Hair follicle dermal papilla cell (primary cell): ENCODE data around the gene PFN3. TPM values are rescaled to one million over a fixed set of nuclear protein-coding genes. Genes with fewer than 3 reads are reported as not detected.

Experiments
- total RNA-seq: library from RNA; depleted of rRNA; stranded (reverse); fragments of >200 nt; gene quantifications from 2 replicates; pipeline ENCODE4 v1.2.3, GENCODE V29; 2012

The PFN3 gene
- not detected in 2 replicates for total RNA-seq

GRCh38 chr5:177399997-177400868 lies at the start of gene PFN3:
Gene PFN3 (minus strand): TSS chr5:177400661. CDS start chr5:177400576, 85 bp downstream.

GRCh38 chr5:177446200-177447065 lies 46.0 kb upstream of the PFN3 start, which contains the start of gene PRR7:
Gene PRR7 (plus strand): TSS chr5:177446814. CDS start chr5:177455068, 8,254 bp downstream.

GRCh38 chr5:177426566-177427210 lies 26.2 kb upstream of the PFN3 start, which contains the start of gene GRK6:
Gene GRK6 (plus strand): TSS chr5:177426676. CDS start chr5:177426846, 170 bp downstream.

GRCh38 chr5:177409043-177409801 lies 8.8 kb upstream of the PFN3 start, which contains the start of gene F12:
Gene F12 (minus strand): TSS chr5:177409564. CDS start chr5:177409527, 37 bp downstream.

GRCh38 chr5:177384134-177384533 lies 16.3 kb downstream of the PFN3 start, which contains the start of gene SLC34A1:
Gene SLC34A1 (plus strand): TSS chr5:177384434. CDS start chr5:177385742, 1,308 bp downstream.

GRCh38 chr5:177357459-177358351 lies 42.8 kb downstream of the PFN3 start, which contains the start of gene RGS14:
Gene RGS14 (plus strand): TSS chr5:177357924. CDS start chr5:177358025, 101 bp downstream.

GRCh38 chr5:177351392-177352329 lies 48.8 kb downstream of the PFN3 start, which contains the start of gene LMAN2:
Gene LMAN2 (minus strand): TSS chr5:177351668. CDS start chr5:177351647, 21 bp downstream.

Other genes starting within 250 kb of the PFN3 start
- 16.9 and 25.1 TPM in 2 replicates for gene RAB24, start 96.9 kb downstream of the PFN3 start, total RNA-seq
- 55.8 and 65.1 TPM in 2 replicates for gene PRELID1, start 96.9 kb downstream of the PFN3 start, total RNA-seq
- 2.3 and 3.1 TPM in 2 replicates for gene MXD3, start 88.8 kb downstream of the PFN3 start, total RNA-seq
- gene LMAN2, start 49.0 kb downstream of the PFN3 start, total RNA-seq = 234 and 285 TPM in 2 replicates
- 0.49 and 1.7 TPM in 2 replicates for gene RGS14, start 42.7 kb downstream of the PFN3 start, total RNA-seq
- not detected in 2 replicates for gene SLC34A1, start 16.2 kb downstream of the PFN3 start, total RNA-seq
- 0.12 TPM in 1 of 2 replicates, not detected in the other for gene F12, start 8.9 kb upstream of the PFN3 start, total RNA-seq
- 17.0 and 18.3 TPM in 2 replicates for gene GRK6, start 26.0 kb upstream of the PFN3 start, total RNA-seq
- gene PRR7, start 46.2 kb upstream of the PFN3 start, total RNA-seq = 8.6 and 14.6 TPM in 2 replicates
- 130 and 152 TPM in 2 replicates for gene DBN1, start 73.0 kb upstream of the PFN3 start, total RNA-seq
- 258 and 260 TPM in 2 replicates for gene PDLIM7, start 96.9 kb upstream of the PFN3 start, total RNA-seq
- 1.9 and 3.9 TPM in 2 replicates for gene DOK3, start 109.2 kb upstream of the PFN3 start, total RNA-seq
- gene DDX41, start 116.3 kb upstream of the PFN3 start, total RNA-seq = 52.9 and 63.6 TPM in 2 replicates
- gene FAM193B, start 153.9 kb upstream of the PFN3 start, total RNA-seq = 32.9 and 39.8 TPM in 2 replicates
- gene TMED9, start 191.5 kb upstream of the PFN3 start, total RNA-seq = 133 and 136 TPM in 2 replicates
- gene B4GALT7, start 199.5 kb upstream of the PFN3 start, total RNA-seq = 34.2 and 36.7 TPM in 2 replicates